Pons (tissue), 1 donor: Measurements from ENCODE around the gene TRA2A.

Source experiments
- DNase-seq: peaks from one replicate; pipeline ENCODE4 v3.0.0-alpha.2; 2016; ENCODE audit warnings: low spot score

TRA2A gene

GRCh38 chr7:23470330-23471105 lies 61.3 kb downstream of the TRA2A start, which contains the start of gene IGF2BP3:
IGF2BP3 (minus strand) TSS chr7:23470491; CDS start chr7:23470110, 381 bp downstream.
- DNase-seq = no peak

GRCh38 chr7:23469961-23470250 lies 61.9 kb downstream of the TRA2A start:
- no peak for DNase-seq

GRCh38 chr7:23469150-23469960 lies 62.4 kb downstream of the TRA2A start:
- no peak for DNase-seq

GRCh38 chr7:23468526-23469149 lies 63.1 kb downstream of the TRA2A start:
- DNase-seq = no peak

GRCh38 chr7:23467806-23468525 lies 63.8 kb downstream of the TRA2A start:
- DNase-seq = no peak

- DNase-seq = no peak
These were observed 64.4 kb downstream of the TRA2A start for GRCh38 chr7:23467291-23467805.

- DNase-seq = peak; percentile 63
These were observed 68.9 kb downstream of the TRA2A start for GRCh38 chr7:23462846-23463245.

- DNase-seq = no peak
These were observed 73.7 kb downstream of the TRA2A start for GRCh38 chr7:23458044-23458443.

GRCh38 chr7:23456093-23456492 lies 75.7 kb downstream of the TRA2A start:
- no peak for DNase-seq

GRCh38 chr7:23454881-23455526 lies 76.8 kb downstream of the TRA2A start:
- no peak for DNase-seq
